ENCODE results near the gene LAMA5.

The LAMA5 gene

DNA sequence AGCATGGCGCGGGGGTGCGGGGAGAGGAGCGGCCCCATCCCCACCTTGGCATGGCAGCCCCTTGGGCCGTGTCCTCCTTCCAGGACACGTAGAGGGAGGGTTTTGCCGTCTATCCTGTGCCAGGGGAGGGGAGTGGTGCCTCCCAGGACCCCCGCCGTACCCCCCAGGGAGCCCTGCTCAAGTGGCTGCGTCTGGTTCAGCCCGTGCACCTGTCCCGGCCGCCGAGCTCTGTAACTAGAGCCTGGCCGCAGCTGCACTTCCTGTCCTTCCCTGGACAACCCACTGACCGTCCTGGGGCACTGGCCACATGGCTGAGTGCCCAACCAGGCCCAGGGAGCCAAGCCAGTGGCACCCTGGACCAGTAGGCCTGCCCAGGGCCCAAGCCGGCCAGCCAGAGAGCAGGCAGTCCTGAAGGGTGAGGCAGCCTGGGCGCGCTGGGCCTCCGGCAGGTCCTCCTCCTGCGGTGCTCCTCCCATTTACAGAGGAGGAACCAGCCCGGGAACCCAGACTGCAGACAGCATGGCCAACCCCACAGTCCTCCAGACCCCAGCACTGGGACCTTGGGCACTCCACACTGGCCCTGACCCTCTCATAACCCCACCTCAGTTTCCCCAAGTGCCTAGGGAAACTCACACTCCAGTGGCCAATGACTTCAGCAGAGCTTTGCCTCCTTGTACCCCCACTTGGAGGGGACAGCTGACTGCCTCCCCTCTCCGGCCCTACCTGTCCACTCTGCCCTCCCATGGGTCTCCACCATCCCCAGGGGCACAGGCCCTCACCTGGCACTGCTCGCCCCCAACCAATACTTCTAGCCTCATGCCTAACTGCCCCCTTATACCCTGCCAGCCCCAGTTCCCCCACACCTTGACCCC is 8.7 kb downstream of the LAMA5 start:
- 0 out of 2 replicates have a peak overlapping the region, but pooled peaks have one; percentile 1 for H3K4me3 ChIP-seq (ENCODE audit: low read depth, low read length)
- TF ChIP-seq, protein P1, sequence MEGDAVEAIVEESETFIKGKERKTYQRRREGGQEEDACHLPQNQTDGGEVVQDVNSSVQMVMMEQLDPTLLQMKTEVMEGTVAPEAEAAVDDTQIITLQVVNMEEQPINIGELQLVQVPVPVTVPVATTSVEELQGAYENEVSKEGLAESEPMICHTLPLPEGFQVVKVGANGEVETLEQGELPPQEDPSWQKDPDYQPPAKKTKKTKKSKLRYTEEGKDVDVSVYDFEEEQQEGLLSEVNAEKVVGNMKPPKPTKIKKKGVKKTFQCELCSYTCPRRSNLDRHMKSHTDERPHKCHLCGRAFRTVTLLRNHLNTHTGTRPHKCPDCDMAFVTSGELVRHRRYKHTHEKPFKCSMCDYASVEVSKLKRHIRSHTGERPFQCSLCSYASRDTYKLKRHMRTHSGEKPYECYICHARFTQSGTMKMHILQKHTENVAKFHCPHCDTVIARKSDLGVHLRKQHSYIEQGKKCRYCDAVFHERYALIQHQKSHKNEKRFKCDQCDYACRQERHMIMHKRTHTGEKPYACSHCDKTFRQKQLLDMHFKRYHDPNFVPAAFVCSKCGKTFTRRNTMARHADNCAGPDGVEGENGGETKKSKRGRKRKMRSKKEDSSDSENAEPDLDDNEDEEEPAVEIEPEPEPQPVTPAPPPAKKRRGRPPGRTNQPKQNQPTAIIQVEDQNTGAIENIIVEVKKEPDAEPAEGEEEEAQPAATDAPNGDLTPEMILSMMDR (IDR thresholded peaks at IDR 0.05; ENCODE audit: control insufficient read depth, extremely low read depth, insufficient read depth) = no peak
- peak; percentile 69 for DNase-seq (ENCODE audit: low read depth)

DNA sequence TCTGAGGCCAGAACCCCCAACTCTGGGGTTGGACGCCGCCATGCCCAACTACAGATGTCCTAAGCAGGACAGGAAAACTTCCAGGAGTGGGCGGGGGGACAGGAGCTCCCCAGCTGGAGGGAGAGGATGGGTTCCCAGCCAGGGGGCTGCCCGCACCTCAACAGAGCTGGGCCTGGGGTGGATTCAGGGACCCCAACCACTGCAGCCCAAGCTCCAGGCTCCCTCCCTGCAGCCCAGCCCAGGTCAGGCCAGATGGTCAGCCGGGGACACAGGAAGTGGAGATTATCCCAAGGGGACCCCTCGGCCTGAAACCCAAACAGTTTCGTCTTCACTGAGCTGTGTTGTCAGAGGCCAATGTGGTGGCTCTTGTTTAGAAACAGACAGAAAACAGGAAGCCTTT is 9.4 kb downstream of the LAMA5 start:
- H3K4me3 ChIP-seq (ENCODE audit: low read depth, low read length) = no peak overlapping the region
- no peak for DNase-seq (ENCODE audit: low read depth)
- TF ChIP-seq, protein P1 (IDR thresholded peaks at IDR 0.05; ENCODE audit: control insufficient read depth, extremely low read depth, insufficient read depth) = no peak

DNA sequence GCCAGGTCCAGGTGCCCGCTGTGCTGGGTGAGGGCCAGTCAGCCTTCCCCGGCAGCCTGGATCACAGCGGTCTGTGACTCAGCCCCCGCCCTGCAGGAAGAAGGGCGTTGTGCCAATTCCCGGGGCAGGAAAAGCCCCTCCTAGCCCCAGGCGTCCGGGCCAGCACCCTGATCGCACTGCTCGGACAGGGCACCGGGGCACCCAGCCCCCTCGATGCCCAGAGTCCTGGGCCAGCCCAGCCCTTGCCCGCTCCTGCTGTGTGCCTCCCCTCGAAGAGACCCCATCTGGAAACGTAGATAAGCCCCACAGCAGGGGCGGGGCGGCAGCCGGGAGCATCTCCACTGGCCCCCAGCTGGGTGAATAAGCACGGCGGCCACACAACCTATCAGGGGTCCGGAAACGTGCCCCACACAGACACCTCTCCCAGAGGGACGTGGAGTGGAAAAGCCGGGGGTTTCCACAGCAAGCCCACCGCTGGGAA is 9.9 kb downstream of the LAMA5 start:
- DNase-seq (ENCODE audit: low read depth) = no peak
- H3K4me3 ChIP-seq (ENCODE audit: low read depth, low read length) = no peak overlapping the region
- TF ChIP-seq, protein P1 (IDR thresholded peaks at IDR 0.05; ENCODE audit: control insufficient read depth, extremely low read depth, insufficient read depth) = no peak

DNA sequence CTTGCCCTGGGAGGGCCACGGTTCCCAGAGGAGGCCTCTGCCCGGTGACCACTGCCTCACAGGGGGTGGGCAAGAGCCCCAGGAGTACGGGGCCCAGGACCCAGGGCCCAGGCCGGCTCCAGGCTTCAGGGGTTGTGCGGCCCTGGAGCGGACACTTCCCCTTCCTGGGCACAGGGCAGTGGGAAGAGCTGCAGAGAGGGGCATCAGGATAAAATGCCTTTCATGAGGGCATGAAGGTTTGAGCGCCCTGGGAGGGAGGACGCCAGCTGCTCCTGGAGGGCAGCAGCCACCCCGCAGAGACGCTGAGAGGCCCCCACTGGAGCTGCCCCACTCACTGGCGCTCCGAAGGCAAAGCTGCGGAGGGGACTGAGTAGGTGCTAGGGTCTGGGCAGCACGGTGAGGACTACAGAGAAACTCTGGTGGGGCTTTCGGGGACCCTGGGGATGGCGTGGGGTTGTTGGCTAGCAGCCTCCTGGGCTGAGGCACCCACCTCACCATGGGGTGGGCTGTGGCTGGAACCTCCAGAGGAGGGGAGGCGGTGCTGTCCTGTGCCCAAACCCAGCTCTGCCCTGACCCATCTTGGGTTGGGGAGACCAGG is 10.4 kb downstream of the LAMA5 start:
- TF ChIP-seq, protein P1 (IDR thresholded peaks at IDR 0.05; ENCODE audit: control insufficient read depth, extremely low read depth, insufficient read depth) = no peak
- DNase-seq (ENCODE audit: low read depth) = no peak
- no peak overlapping the region for H3K4me3 ChIP-seq (ENCODE audit: low read depth, low read length)

DNA sequence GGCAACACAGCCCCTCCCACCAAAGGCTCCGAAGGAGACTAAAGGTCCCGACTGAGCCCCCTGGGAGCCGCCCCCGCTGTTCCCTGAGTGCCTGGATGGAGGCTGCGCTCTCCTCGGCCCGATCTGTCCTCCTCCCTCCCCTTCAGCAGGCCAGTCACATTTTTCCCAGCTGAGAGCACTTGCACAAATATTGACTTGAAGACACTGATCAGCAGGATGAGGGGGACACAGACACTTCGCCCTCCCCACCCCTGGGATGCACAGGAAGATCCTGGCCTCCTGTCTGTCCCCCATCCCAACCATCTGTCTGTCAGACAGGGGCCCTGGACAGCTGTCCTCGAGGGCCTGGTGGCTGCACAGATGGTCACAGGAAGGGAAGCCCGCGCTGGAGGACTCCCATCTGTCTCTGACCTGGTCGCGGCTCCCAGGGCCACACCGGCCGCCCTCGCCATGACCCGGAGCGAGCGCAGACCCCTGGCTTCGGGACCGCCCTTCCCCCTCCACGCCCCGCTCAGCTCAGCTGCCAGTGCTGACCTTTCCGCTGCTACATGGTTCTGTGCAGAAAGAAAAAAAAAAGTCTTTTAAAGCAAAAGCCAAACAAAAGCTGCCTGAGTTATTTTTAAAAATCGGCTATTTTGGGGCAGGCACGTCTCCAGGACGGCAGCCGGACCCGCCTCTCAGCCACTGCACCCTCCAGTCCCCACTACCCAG is 11.1 kb downstream of the LAMA5 start:
- H3K4me3 ChIP-seq (ENCODE audit: low read depth, low read length) = no peak overlapping the region
- TF ChIP-seq, protein P1 (IDR thresholded peaks at IDR 0.05; ENCODE audit: control insufficient read depth, extremely low read depth, insufficient read depth) = no peak
- DNase-seq (ENCODE audit: low read depth) = no peak

DNA sequence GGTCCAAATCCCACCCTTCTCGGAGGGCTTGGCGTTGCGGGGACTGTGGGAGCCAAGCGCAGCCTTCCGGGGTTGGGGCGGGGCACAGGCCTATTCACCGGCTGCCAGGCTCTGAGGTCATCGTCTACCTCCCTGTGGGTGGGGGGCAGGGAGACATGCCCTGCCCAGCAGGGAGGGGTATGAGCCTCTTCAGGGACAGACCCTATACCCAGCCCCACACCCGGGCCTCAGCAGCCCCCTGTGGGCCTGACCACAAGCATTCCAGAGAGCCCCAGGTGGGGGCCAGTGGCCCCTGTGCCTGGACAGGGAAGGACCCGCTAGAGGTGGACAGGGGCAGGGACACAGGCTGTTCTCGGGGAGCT is 11.6 kb downstream of the LAMA5 start:
- TF ChIP-seq, protein P1 (IDR thresholded peaks at IDR 0.05; ENCODE audit: control insufficient read depth, extremely low read depth, insufficient read depth) = no peak
- no peak for DNase-seq (ENCODE audit: low read depth)
- 0 out of 2 replicates have a peak overlapping the region, but pooled peaks have one; percentile 0 for H3K4me3 ChIP-seq (ENCODE audit: low read depth, low read length)

All from LNCaP clone FGC (cell line).